OCI-LY3 (cell line): ENCODE results near the gene ADGRD1.

Experiments used
- H2AFZ ChIP-seq: fragments of 200-600, 300-600 bp; shearing (Covaris generic); 2 replicates; pipeline ENCODE4 v1.6.0; 2014; ENCODE audit warnings: antibody characterized with exemption, low read depth, low read length
- H3K27ac ChIP-seq: fragments of 200-600, 300-600 bp; sonication (generic); 2 replicates; pipeline ENCODE4 v1.5.1; 2014; ENCODE audit warnings: mild to moderate bottlenecking, low read length, moderate library complexity, mixed read lengths
- H3K27me3 ChIP-seq: fragments of 200-600, 300-600 bp; sonication (generic); 2 replicates; pipeline ENCODE4 v1.6.1; 2014; ENCODE audit warnings: low read depth, low read length, mixed read lengths
- H3K36me3 ChIP-seq: fragments of 200-600, 300-600 bp; sonication (generic); replicated peaks from 2 replicates; pipeline ENCODE3; 2014; ENCODE audit warnings: low read depth, low read length, mixed read lengths
- H3K4me1 ChIP-seq: fragments of 300-600, 200-600 bp; sonication (generic); 2 replicates; pipeline ENCODE4 v1.6.1; 2014; ENCODE audit warnings: low read length, mixed read lengths
- H3K4me2 ChIP-seq: fragments of 200-600, 300-600 bp; sonication (generic); 2 replicates; pipeline ENCODE4 v1.6.1; 2014; ENCODE audit warnings: low read length, mixed read lengths
- H3K4me3 ChIP-seq: fragments of 300-600, 200-600 bp; sonication (generic); 2 replicates; pipeline ENCODE4 v1.5.1; 2014; ENCODE audit warnings: antibody characterized with exemption, mild to moderate bottlenecking, low read length, moderate library complexity
- H3K79me2 ChIP-seq: fragments of 300-600, 200-600 bp; shearing (Covaris generic); 2 replicates; pipeline ENCODE4 v1.6.1; 2014; ENCODE audit warnings: mild to moderate bottlenecking, low read length, mixed read lengths
- H3K9ac ChIP-seq: fragments of 300-600, 200-600 bp; shearing (Covaris generic); 2 replicates; pipeline ENCODE4 v1.6.0; 2014; ENCODE audit warnings: mild to moderate bottlenecking, low read length, moderate library complexity
- H3K9me3 ChIP-seq: fragments of 200-600, 300-600 bp; shearing (Covaris generic); 2 replicates; pipeline ENCODE4 v1.6.1; 2014; ENCODE audit warnings: low read length, mixed read lengths; ENCODE audit not compliant: insufficient read depth
- H4K20me1 ChIP-seq: fragments of 200-600, 300-600 bp; sonication (generic); 2 replicates; pipeline ENCODE4 v1.6.1; 2016; ENCODE audit warnings: low read length, mixed read lengths; ENCODE audit not compliant: insufficient read depth
- EZH2phosphoT487 ChIP-seq: fragments of 200-600 bp; shearing (Covaris generic); IDR thresholded peaks from 2 replicates; pipeline ENCODE4 v1.6.1; 2018; ENCODE audit warnings: antibody characterized with exemption, mixed run types, low read depth
- TF ChIP-seq, protein P1 (sequence below): fragments of 200-600, 300-600 bp; sonication (generic); IDR thresholded peaks from 2 replicates; pipeline ENCODE4 v1.5.1; 2014; ENCODE audit warnings: antibody characterized with exemption, low read length, low read depth

The ADGRD1 gene

DNA sequence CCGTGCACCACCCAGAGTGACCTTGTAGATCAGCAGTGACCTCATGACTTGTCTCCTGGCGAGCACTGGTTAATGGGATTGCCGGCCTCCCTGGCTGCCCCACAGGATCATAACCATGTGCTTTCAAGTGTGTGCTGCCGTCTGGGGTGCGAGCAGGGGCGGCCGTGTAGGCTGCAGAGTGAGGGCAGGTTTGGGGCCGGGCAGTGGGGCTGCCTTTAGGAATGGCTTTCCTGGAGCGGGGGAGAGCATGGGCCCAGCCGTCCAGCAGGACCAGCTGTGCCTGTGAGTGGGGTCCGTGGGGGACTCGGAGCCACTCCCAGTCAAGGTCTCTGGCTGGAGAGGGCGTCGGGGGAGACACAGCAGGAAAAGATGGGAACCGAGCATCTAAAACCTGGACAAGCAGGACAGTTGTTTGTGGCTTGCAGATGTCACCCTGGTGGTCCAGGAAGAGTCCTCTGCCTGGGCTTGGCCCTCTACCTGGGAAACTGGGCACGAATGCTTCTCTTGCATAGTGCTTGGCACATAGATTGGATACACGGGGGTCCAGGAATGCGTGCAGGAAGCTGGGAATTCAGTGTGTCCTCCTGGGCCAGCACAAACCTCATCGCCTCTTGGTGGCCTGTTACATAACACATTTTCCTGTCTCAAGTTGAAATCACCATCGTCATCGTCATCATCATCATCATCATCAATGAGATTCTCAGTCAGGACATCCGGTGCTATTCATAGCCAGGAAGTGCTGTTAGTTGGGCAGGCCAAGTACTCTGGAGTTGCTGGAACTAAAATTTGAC, 96.0 kb downstream of the ADGRD1 start:
- no peaks in the 10 kb centered on the region for H3K4me1 ChIP-seq
- H3K9ac ChIP-seq: no peak overlapping the region
- H2AFZ ChIP-seq: no peak overlapping the region
- no peaks in the 10 kb centered on the region for H3K79me2 ChIP-seq
- no peak overlapping the region for H3K4me2 ChIP-seq
- no peaks in the 10 kb centered on the region for H3K36me3 ChIP-seq
- H3K4me3 ChIP-seq: no peak overlapping the region
- H3K9me3 ChIP-seq: no peaks in the 10 kb centered on the region
- TF ChIP-seq, protein P1, sequence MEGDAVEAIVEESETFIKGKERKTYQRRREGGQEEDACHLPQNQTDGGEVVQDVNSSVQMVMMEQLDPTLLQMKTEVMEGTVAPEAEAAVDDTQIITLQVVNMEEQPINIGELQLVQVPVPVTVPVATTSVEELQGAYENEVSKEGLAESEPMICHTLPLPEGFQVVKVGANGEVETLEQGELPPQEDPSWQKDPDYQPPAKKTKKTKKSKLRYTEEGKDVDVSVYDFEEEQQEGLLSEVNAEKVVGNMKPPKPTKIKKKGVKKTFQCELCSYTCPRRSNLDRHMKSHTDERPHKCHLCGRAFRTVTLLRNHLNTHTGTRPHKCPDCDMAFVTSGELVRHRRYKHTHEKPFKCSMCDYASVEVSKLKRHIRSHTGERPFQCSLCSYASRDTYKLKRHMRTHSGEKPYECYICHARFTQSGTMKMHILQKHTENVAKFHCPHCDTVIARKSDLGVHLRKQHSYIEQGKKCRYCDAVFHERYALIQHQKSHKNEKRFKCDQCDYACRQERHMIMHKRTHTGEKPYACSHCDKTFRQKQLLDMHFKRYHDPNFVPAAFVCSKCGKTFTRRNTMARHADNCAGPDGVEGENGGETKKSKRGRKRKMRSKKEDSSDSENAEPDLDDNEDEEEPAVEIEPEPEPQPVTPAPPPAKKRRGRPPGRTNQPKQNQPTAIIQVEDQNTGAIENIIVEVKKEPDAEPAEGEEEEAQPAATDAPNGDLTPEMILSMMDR: no peak
- no peak for TF ChIP-seq EZH2phosphoT487
- no peak overlapping the region for H3K27ac ChIP-seq
- no peaks in the 10 kb centered on the region for H3K27me3 ChIP-seq
- no peaks in the 10 kb centered on the region for H4K20me1 ChIP-seq

DNA sequence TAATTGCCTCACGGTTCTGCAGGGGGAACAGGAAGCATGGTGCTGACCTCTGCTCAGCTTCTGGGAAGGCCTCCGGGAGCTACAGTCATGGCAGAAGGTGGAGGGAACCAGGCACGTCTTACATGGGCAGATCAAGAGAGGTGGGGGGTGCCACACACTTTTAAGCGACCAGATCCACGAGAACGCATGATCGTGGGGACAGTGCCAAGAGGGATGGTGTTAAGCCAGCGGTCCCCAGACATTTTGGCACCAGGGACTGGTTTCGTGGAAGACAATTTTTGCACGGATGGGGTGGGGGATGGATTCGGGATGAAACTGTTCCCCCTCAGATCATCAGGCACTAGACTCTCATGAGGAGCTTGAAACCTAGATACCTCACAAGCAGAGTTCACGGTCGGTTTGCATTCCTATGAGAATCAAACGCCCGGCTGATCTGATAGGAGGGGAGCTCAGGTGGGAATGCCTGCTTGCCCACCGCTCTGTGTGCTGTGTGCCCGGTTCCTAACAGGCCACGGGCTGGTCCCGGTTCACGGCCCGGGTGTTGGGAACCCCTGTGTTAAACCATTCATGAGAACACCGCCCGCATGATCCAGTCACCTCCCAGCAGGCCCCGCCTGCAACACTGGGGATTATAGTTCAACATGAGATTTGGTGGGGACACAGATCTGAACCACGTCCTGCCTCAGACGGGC, 96.9 kb downstream of the ADGRD1 start:
- Histone ChIP-seq H3K4me1 (no peaks in the 10 kb centered on the region), H3K27me3 (peaks cover 7% of the 10 kb centered on the region; the same call in 1 of the 2 replicates), H3K4me3 (no peak overlapping the region)

DNA sequence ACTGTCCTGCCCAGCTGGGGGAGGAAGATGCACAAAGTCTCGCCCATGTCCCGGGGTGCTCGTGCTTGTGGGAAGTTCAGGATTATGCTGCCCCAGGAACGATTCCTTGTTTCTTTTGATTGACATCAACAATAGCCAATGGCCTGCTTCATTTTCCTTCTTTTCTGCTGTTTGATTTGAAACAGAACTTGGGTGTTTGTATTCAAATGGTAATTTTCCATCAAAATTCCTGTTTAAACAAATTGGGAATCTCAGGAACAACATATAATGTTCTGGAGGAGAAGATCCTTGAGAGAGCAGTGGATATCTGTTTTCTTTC, 97.4 kb downstream of the ADGRD1 start:
- no peak overlapping the region for H2AFZ ChIP-seq
- no peak overlapping the region for H3K4me3 ChIP-seq
- H3K9me3 ChIP-seq: no peaks in the 10 kb centered on the region
- no peaks in the 10 kb centered on the region for H4K20me1 ChIP-seq
- H3K27ac ChIP-seq: no peak overlapping the region
- no peak overlapping the region for H3K9ac ChIP-seq
- H3K79me2 ChIP-seq: no peaks in the 10 kb centered on the region
- H3K4me2 ChIP-seq: no peak overlapping the region
- no peaks in the 10 kb centered on the region for H3K36me3 ChIP-seq
- TF ChIP-seq EZH2phosphoT487: no peak
- TF ChIP-seq, protein P1: no peak
- peaks cover 11% of the 10 kb centered on the region for H3K27me3 ChIP-seq
- H3K4me1 ChIP-seq: no peaks in the 10 kb centered on the region

More for the DNA sequence above, 96.9 kb downstream of the ADGRD1 start:
- Histone ChIP-seq H3K9me3 (no peaks in the 10 kb centered on the region), H3K9ac (no peak overlapping the region), H4K20me1 (no peaks in the 10 kb centered on the region), H3K4me2 (no peak overlapping the region), H3K36me3 (no peaks in the 10 kb centered on the region), H2AFZ (no peak overlapping the region), H3K27ac (no peak overlapping the region), H3K79me2 (no peaks in the 10 kb centered on the region)
- no peak for TF ChIP-seq EZH2phosphoT487
- TF ChIP-seq, protein P1: no peak

DNA sequence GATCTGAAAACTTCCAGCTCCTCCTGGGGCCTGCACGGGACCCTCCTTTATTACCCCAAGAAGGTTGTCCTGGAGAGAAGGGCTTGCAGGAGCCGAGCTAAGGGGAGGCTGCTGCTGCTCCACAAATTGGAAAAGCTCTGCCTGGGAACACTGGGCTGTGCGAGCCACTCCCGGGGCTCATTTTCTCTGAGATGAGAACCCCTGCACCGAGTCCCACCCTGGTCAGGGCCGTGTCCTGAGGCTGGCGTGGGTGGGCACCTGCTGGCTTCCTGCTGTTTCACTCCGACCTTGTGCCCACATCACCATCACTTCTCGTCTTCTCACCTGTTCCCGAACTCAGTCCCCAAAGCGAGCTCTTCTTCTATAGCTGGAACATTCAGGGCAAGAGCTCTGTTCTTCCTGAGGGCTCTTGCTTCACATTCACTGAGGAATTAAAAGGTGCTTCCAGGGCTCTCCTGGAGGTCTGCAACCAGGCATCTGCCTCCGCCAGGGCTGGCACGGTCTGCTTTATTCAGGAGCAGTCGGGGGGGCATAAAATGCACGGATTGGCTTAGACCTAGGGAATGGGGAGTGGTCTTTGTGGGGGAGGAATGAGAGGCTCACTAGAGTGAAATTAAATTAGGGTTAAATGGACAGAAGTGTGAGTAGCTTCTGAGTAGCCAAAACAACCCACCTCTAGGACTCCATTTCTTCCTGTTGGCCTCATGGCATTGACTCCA, 98.5 kb downstream of the ADGRD1 start:
- Histone ChIP-seq H3K27me3 (peaks cover 14% of the 10 kb centered on the region), H2AFZ (no peak overlapping the region), H3K4me3 (no peak overlapping the region), H4K20me1 (no peaks in the 10 kb centered on the region), H3K4me2 (no peak overlapping the region), H3K9me3 (no peaks in the 10 kb centered on the region), H3K79me2 (no peaks in the 10 kb centered on the region), H3K27ac (no peak overlapping the region), H3K4me1 (no peaks in the 10 kb centered on the region), H3K36me3 (no peaks in the 10 kb centered on the region), H3K9ac (no peak overlapping the region)
- TF ChIP-seq EZH2phosphoT487: no peak
- TF ChIP-seq, protein P1: no peak
